GM21423 (cell line): ENCODE measurements around the gene ARHGEF10L.

Experiments used
- ATAC-seq: cut with Tn5 transposase; IDR thresholded peaks from one replicate; pipeline ENCODE4 v1.9.1; 2021; ENCODE audit warnings: mild to moderate bottlenecking, moderate library complexity; ENCODE audit not compliant: unreplicated experiment

ARHGEF10L gene

GRCh38 chr1:17521946-17522612 is 17.4 kb upstream of the ARHGEF10L start:
- no peak for ATAC-seq

- no peak for ATAC-seq
These were observed 16.0 kb upstream of the ARHGEF10L start for GRCh38 chr1:17523321-17524041.

GRCh38 chr1:17524645-17525044 is 14.9 kb upstream of the ARHGEF10L start:
- ATAC-seq, result no peak

GRCh38 chr1:17525996-17526686 is 13.4 kb upstream of the ARHGEF10L start:
- no peak for ATAC-seq

- no peak for ATAC-seq
These were observed 12.2 kb upstream of the ARHGEF10L start for GRCh38 chr1:17527036-17527914.

- no peak for ATAC-seq
These were observed 10.1 kb upstream of the ARHGEF10L start for GRCh38 chr1:17529381-17529780.

GRCh38 chr1:17531343-17531681 is 8.2 kb upstream of the ARHGEF10L start:
- no peak for ATAC-seq

GRCh38 chr1:17531682-17532487 is 7.6 kb upstream of the ARHGEF10L start:
- ATAC-seq, result no peak

- ATAC-seq, result no peak
These were observed 6.3 kb upstream of the ARHGEF10L start for GRCh38 chr1:17533201-17533600.

GRCh38 chr1:17535300-17535936 is 4.1 kb upstream of the ARHGEF10L start:
- no peak for ATAC-seq

GRCh38 chr1:17538010-17538409 is 1.5 kb upstream of the ARHGEF10L start:
- no peak for ATAC-seq

GRCh38 chr1:17538428-17539117 is 925 bp upstream of the ARHGEF10L start:
- ATAC-seq, result no peak

- no peak for ATAC-seq
These were observed 401 bp upstream of the ARHGEF10L start for GRCh38 chr1:17539118-17539476.

- no peak for ATAC-seq
These were observed 930 bp downstream of the ARHGEF10L start for GRCh38 chr1:17540255-17541001.

GRCh38 chr1:17542645-17543044 is 3.1 kb downstream of the ARHGEF10L start:
- no peak for ATAC-seq

- ATAC-seq, result no peak
These were observed 5.4 kb downstream of the ARHGEF10L start for GRCh38 chr1:17544776-17545350.

GRCh38 chr1:17545356-17545755 is 5.9 kb downstream of the ARHGEF10L start:
- ATAC-seq, result no peak

- no peak for ATAC-seq
These were observed 7.6 kb downstream of the ARHGEF10L start for GRCh38 chr1:17546946-17547670.
